OCI-LY1 (cell line): ENCODE data around the gene HFM1.
"Not testable (repeated sequence)": the region's sequence is repeated elsewhere in the genome, so short reads cannot be mapped to it uniquely, and the experiment has no call there.

Experiments used
- CTCF ChIP-seq: fragments of 200-600 bp; sonication (generic), shearing (Covaris generic); IDR thresholded peaks from 2 replicates; pipeline ENCODE4 v1.5.1; 2017; ENCODE audit warnings: mild to moderate bottlenecking, antibody characterized with exemption, low read length, moderate library complexity, mixed read lengths
- EZH2 ChIP-seq: fragments of 200-600 bp; sonication (generic), shearing (Covaris generic); IDR thresholded peaks from 2 replicates; pipeline ENCODE4 v1.8.0; 2017; ENCODE audit warnings: borderline replicate concordance, mixed run types, mild to moderate bottlenecking, antibody characterized with exemption, low read length, moderate library complexity, mixed read lengths

DNA sequence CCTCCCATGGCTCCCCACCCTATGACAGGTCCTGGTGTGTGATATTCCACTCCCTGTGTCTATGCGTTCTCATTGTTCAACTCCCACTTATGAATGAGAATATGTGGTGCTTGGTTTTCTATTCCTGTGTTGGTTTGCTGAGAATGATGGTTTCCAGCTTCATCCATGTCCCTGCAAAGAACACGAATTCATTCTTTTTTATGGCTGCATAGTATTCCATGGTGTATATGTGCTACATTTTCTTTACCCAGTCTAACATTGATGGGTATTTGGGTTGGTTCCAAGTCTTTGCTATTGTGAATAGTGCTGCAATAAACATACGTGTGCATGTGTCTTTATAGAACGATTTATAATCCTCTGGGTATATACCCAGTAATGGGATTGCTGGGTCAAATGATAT, 17.9 kb upstream of the HFM1 start:
- not testable (repeated sequence) for TF ChIP-seq CTCF, EZH2
